DOHH2 (cell line): ENCODE results near the gene RMI1.

Experiments
- H3F3A ChIP-seq: fragments of 200-600 bp; sonication (generic), shearing (Covaris generic); 2 replicates; pipeline ENCODE4 v1.6.0; 2016; ENCODE audit warnings: antibody characterized with exemption, mild to moderate bottlenecking; ENCODE audit not compliant: control insufficient read depth, insufficient read depth
- H3K27ac ChIP-seq: fragments of 200-600 bp; sonication (generic); 2 replicates; pipeline ENCODE4 v1.5.1; 2014; ENCODE audit warnings: low read depth, mild to moderate bottlenecking, low read length, moderate library complexity
- H3K27me3 ChIP-seq: fragments of 200-600 bp; sonication (generic); 2 replicates; pipeline ENCODE4 v1.6.1; 2014; ENCODE audit warnings: mild to moderate bottlenecking, low read length, mixed read lengths; ENCODE audit not compliant: control insufficient read depth
- H3K36me3 ChIP-seq: fragments of 200-600 bp; sonication (generic); 2 replicates; pipeline ENCODE4 v1.6.1; 2014; ENCODE audit warnings: mild to moderate bottlenecking, low read length, moderate library complexity, mixed read lengths; ENCODE audit not compliant: control insufficient read depth
- H3K4me1 ChIP-seq: fragments of 200-600 bp; sonication (generic); 2 replicates; pipeline ENCODE4 v1.6.1; 2014; ENCODE audit warnings: mild to moderate bottlenecking, low read length, mixed read lengths; ENCODE audit not compliant: control insufficient read depth
- H3K4me2 ChIP-seq: fragments of 200-600 bp; sonication (generic); 2 replicates; pipeline ENCODE4 v1.6.0; 2014; ENCODE audit warnings: mild to moderate bottlenecking, low read length, moderate library complexity
- H3K4me3 ChIP-seq: fragments of 200-600 bp; sonication (generic); 2 replicates; pipeline ENCODE4 v1.5.1; 2014; ENCODE audit warnings: mild to moderate bottlenecking, low read length, mixed read lengths
- H3K79me2 ChIP-seq: fragments of 200-600 bp; sonication (generic); 2 replicates; pipeline ENCODE4 v1.6.1; 2014; ENCODE audit warnings: mild to moderate bottlenecking, low read length, mixed read lengths; ENCODE audit not compliant: control insufficient read depth
- H3K9me2 ChIP-seq: fragments of 200-600 bp; sonication (generic); replicated peaks from 2 replicates; pipeline ENCODE4 v1.6.1; 2014; ENCODE audit warnings: mild to moderate bottlenecking, low read length, mixed read lengths; ENCODE audit not compliant: control insufficient read depth
- H3K9me3 ChIP-seq: fragments of 200-600 bp; sonication (generic); 2 replicates; pipeline ENCODE4 v1.6.1; 2014; ENCODE audit warnings: antibody characterized with exemption, low read length, mixed read lengths; ENCODE audit not compliant: control insufficient read depth, insufficient read depth
- H4K20me1 ChIP-seq: fragments of 200-600 bp; sonication (generic); 2 replicates; pipeline ENCODE4 v1.6.0; 2014; ENCODE audit warnings: low read depth, mild to moderate bottlenecking, antibody characterized with exemption, low read length, moderate library complexity; ENCODE audit not compliant: control insufficient read depth, insufficient read depth
- CTCF ChIP-seq: fragments of 200-600 bp; sonication (generic); IDR thresholded peaks from one replicate; pipeline ENCODE4 v1.5.1; 2014; ENCODE audit warnings: antibody characterized with exemption, mild to moderate bottlenecking, low read depth, low read length; ENCODE audit not compliant: poor library complexity, severe bottlenecking
- EZH2phosphoT487 ChIP-seq: fragments of 200-600 bp; sonication (generic); IDR thresholded peaks from 2 replicates; pipeline ENCODE4 v1.6.1; 2017; ENCODE audit warnings: borderline replicate concordance, mild to moderate bottlenecking, antibody characterized with exemption, low read length, moderate library complexity, mixed read lengths

The RMI1 gene

DNA sequence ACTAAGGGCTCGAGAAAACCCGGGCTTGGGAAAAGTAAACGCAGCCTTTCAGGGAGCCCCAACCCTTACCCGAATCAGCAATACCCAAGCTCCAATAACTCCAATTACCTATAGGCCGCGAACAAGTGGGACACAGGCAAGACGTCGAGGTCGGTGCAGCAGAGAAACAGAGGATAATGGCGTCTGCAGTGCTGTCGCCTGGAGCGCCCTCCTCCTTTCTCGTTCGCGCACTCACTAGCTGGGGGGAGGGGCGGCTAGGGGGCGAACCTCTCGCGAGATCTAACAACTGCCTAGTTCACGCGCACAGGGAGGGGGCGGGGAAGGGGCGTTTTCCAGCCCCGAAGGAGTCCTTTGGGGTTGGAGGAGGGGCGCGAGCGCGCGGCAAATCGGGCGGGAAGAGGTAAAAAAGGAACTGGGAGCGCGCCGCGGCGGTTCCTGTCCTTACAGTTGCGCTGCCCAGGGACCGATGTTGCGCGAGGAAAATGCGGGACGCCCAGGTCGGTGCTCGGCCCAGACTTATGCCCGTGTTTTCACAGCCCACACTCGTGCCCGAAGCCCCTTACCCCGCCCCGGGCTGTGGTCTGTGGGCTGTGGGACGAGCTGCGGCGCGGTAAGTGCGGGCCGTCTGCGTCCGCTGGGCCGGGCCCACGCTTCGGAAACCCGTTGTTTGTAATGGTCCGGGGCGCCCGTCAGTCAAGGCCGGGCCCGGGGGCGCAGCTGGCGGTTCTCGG is at the start of gene RMI1:
Gene RMI1, plus strand, starts transcription at position 411 of the 731 bp plus-strand sequence. CDS start 20,182 bp downstream, outside the sequence.
- Histone ChIP-seq H3K9me3 (no peaks in the 10 kb centered on the region), H3K4me3 (peak within 1 kb of the TSS; percentile 98), H3K27ac (peak within 1 kb of the TSS; percentile 92), H3F3A (peaks cover 37% of the 10 kb centered on the region), H3K4me2 (peak within 1 kb of the TSS; percentile 67), H3K4me1 (peaks cover 59% of the 10 kb centered on the region), H3K27me3 (no peaks in the 10 kb centered on the region), H3K79me2 (peaks cover 98% of the 10 kb centered on the region), H3K9me2 (no peaks in the 10 kb centered on the region), H3K36me3 (peaks cover 76% of the 10 kb centered on the region), H4K20me1 (peaks cover 38% of the 10 kb centered on the region)
- no peak for TF ChIP-seq EZH2phosphoT487
- peak; percentile 42 for TF ChIP-seq CTCF

GRCh38 chr9:83930881-83931280 is 49.7 kb upstream of the RMI1 start:
- H4K20me1 ChIP-seq = no peaks in the 10 kb centered on the region
- H3K27me3 ChIP-seq = peaks cover 9% of the 10 kb centered on the region
- no peaks in the 10 kb centered on the region for H3K9me3 ChIP-seq
- no peak overlapping the region for H3K27ac ChIP-seq
- H3F3A ChIP-seq = no peaks in the 10 kb centered on the region
- no peak overlapping the region for H3K4me2 ChIP-seq
- H3K4me1 ChIP-seq = no peaks in the 10 kb centered on the region
- no peaks in the 10 kb centered on the region for H3K9me2 ChIP-seq
- H3K79me2 ChIP-seq = no peaks in the 10 kb centered on the region
- H3K4me3 ChIP-seq = no peak overlapping the region
- no peaks in the 10 kb centered on the region for H3K36me3 ChIP-seq
- TF ChIP-seq EZH2phosphoT487 = no peak
- TF ChIP-seq CTCF = no peak

DNA sequence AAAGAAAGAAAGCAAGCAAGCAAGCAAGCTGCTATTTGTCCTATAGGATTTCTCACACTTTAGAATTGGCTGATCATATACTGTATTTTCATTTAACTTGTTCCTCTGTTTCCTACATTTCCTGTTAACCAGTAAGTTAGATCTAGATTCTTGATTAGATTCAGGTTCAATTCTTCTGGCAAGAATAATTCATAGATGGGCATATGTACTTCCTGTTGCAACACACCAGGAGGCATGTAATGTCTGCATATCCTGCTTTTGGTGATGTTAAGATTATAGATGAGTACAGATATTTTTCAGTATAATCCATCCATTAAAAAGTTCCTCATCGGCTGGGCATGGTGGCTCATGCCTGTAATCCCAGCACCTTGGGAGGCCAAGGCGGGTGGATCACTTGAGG is 48.6 kb upstream of the RMI1 start:
- H3K4me1 ChIP-seq = no peaks in the 10 kb centered on the region
- H3K27me3 ChIP-seq = peaks cover 9% of the 10 kb centered on the region
- no peaks in the 10 kb centered on the region for H4K20me1 ChIP-seq
- no peaks in the 10 kb centered on the region for H3K9me2 ChIP-seq
- H3K9me3 ChIP-seq = no peaks in the 10 kb centered on the region
- TF ChIP-seq CTCF (no peak), EZH2phosphoT487 (no peak)
- no peak overlapping the region for H3K4me3 ChIP-seq
- no peaks in the 10 kb centered on the region for H3F3A ChIP-seq
- no peaks in the 10 kb centered on the region for H3K36me3 ChIP-seq
- no peak overlapping the region for H3K4me2 ChIP-seq
- H3K27ac ChIP-seq = no peak overlapping the region
- H3K79me2 ChIP-seq = no peaks in the 10 kb centered on the region
